Measurements from ENCODE around the gene PNMT. TPM values are rescaled to one million over a fixed set of nuclear protein-coding genes. Genes with fewer than 3 reads are reported as not detected.

Gene PNMT
- total RNA-seq, 1 donor from 2014 or later: 4.3 TPM

GRCh38 chr17:39662551-39663339, 5.5 kb upstream of the PNMT start:
- DNase-seq (no peak), ATAC-seq (peak; percentile 2)
- no peaks in the 10 kb centered on the region for H3K9me3 ChIP-seq
- peaks cover 40% of the 10 kb centered on the region for H3K36me3 ChIP-seq
- H3K27me3 ChIP-seq: peaks cover 15% of the 10 kb centered on the region
- H3K4me1 ChIP-seq: peaks cover 58% of the 10 kb centered on the region
- no peak overlapping the region for H3K4me3 ChIP-seq
- H3K27ac ChIP-seq: peak overlapping the region; percentile 58
- TF ChIP-seq CTCF (IDR thresholded peaks at IDR 0.05): no peak
- intact Hi-C loops (cut with DNase I): no loop called here

GRCh38 chr17:39663340-39663687, 4.9 kb upstream of the PNMT start:
- peaks cover 40% of the 10 kb centered on the region for H3K36me3 ChIP-seq
- H3K9me3 ChIP-seq: no peaks in the 10 kb centered on the region
- no peak for TF ChIP-seq CTCF (IDR thresholded peaks at IDR 0.05)
- intact Hi-C loops (cut with DNase I): no loop called here
- peaks cover 64% of the 10 kb centered on the region for H3K4me1 ChIP-seq
- ATAC-seq (no peak), DNase-seq (no peak)
- H3K4me3 ChIP-seq: no peak overlapping the region
- H3K27ac ChIP-seq: peak overlapping the region; percentile 58
- peaks cover 20% of the 10 kb centered on the region for H3K27me3 ChIP-seq

GRCh38 chr17:39663688-39664580, 4.3 kb upstream of the PNMT start:
- H3K9me3 ChIP-seq: no peaks in the 10 kb centered on the region
- DNase-seq: no peak
- H3K4me1 ChIP-seq: peaks cover 68% of the 10 kb centered on the region
- no peak for TF ChIP-seq CTCF (IDR thresholded peaks at IDR 0.05)
- no peak overlapping the region for H3K4me3 ChIP-seq
- peaks cover 27% of the 10 kb centered on the region for H3K27me3 ChIP-seq
- ATAC-seq: peak; percentile 5
- H3K36me3 ChIP-seq: peaks cover 37% of the 10 kb centered on the region
- peak overlapping the region; percentile 58 for H3K27ac ChIP-seq
- intact Hi-C loops (cut with DNase I): no loop called here

- no peak for ATAC-seq
- H3K4me3 ChIP-seq: no peak within 1 kb of the TSS
- H3K27me3 ChIP-seq: peaks cover 36% of the 10 kb centered on the region
- H3K4me1 ChIP-seq: peaks cover 59% of the 10 kb centered on the region
- peak within 1 kb of the TSS; percentile 11 for H3K27ac ChIP-seq
- no peak for TF ChIP-seq CTCF (IDR thresholded peaks at IDR 0.05)
- DNase-seq: no peak
- H3K9me3 ChIP-seq: no peaks in the 10 kb centered on the region
- intact Hi-C loops (cut with DNase I): no loop called here
- H3K36me3 ChIP-seq: peaks cover 28% of the 10 kb centered on the region
These were observed 3.4 kb upstream of the PNMT start, which contains the start of gene TCAP for GRCh38 chr17:39664581-39665561. TSS of gene TCAP (plus strand) at chr17:39665349. CDS start at chr17:39665360, 11 bp downstream.

- Histone ChIP-seq H3K27me3 (peaks cover 45% of the 10 kb centered on the region), H3K36me3 (peaks cover 19% of the 10 kb centered on the region), H3K9me3 (no peaks in the 10 kb centered on the region), H3K4me3 (no peak overlapping the region), H3K4me1 (peaks cover 51% of the 10 kb centered on the region), H3K27ac (peak overlapping the region; percentile 11)
- intact Hi-C loops (cut with DNase I): no loop called here
- DNase-seq (no peak), ATAC-seq (no peak)
- no peak for TF ChIP-seq CTCF (IDR thresholded peaks at IDR 0.05)
These were observed 2.5 kb upstream of the PNMT start for GRCh38 chr17:39665642-39666224.

Measured in upper lobe of right lung (tissue), 1 donor.